Measurements from ENCODE around the gene MTMR11.
A peak's percentile ranks its signal among the peaks of the same experiment; 100 is the strongest.
"Not testable (repeated sequence)": the region's sequence is repeated elsewhere in the genome, so short reads cannot be mapped to it uniquely, and the experiment has no call there.

Gene MTMR11

DNA sequence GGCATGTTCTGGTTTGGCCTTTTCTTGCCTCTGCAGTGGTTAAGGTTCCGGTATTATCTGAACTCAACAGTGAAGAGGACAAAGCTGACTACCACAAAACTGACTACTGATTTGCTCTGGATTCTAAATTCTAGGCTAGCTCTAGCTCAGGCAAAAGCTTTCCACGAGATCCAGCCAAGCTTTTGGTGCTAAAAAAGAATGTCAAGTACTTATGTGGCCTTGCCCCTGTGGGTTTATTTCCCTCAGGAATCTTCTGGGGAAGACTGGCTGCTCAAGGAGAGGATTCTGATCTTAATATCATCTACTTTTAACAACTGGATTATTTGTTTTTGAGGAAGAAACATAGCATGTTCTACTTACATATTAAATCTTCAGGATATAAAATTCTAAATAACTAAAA lies 26.1 kb upstream of the MTMR11 start:
- TF ChIP-seq, protein P1, sequence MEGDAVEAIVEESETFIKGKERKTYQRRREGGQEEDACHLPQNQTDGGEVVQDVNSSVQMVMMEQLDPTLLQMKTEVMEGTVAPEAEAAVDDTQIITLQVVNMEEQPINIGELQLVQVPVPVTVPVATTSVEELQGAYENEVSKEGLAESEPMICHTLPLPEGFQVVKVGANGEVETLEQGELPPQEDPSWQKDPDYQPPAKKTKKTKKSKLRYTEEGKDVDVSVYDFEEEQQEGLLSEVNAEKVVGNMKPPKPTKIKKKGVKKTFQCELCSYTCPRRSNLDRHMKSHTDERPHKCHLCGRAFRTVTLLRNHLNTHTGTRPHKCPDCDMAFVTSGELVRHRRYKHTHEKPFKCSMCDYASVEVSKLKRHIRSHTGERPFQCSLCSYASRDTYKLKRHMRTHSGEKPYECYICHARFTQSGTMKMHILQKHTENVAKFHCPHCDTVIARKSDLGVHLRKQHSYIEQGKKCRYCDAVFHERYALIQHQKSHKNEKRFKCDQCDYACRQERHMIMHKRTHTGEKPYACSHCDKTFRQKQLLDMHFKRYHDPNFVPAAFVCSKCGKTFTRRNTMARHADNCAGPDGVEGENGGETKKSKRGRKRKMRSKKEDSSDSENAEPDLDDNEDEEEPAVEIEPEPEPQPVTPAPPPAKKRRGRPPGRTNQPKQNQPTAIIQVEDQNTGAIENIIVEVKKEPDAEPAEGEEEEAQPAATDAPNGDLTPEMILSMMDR (IDR thresholded peaks at IDR 0.05; ENCODE audit: control extremely low read depth, extremely low read depth, low read depth, missing control alignments), result no peak
- no peak for DNase-seq (ENCODE audit: extremely low spot score)
- CTCF ChIA-PET, result interaction anchor here (0.6 to 3.3 kb wide), 41 partner anchors 10 to 225 kb away, joined by 3 to 24 read pairs (median 5); partner anchors contain the start of gene OTUD7B
- POLR2A ChIA-PET, result interaction anchor here (1.1 kb wide), 1 partner anchor 75 kb away, joined by 3 read pairs; a partner anchor contains a TSS

DNA sequence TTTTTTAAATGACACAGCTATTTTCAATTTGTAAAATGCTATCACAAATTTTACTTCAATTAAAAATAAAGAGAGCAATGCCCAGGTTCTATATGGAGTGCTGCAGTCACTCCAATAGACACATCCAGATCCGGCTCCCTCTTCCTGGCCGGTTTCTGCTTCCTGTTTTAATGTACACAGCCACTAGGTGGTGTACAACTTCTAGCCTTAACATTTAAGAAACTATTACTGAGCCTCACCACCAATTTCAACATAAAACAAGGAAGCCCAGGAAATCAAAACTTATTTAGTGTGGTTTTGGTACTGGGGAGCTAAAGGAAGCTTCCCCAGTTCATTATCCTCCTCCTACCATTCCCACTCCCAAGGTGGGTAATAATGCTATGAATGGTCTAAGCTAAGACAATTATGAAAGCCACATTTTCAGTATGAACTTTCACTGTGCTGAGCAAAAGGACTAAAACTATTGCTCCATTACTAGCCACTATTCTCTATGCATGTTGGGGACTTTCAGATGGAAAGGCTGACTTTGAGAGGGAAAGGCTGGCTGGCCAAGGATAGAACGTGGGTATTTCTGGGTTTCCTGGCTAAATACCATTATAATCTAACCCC lies 25.5 kb upstream of the MTMR11 start:
- CTCF ChIA-PET, result interaction anchor here (0.6 to 3.3 kb wide), 43 partner anchors 10 to 225 kb away, joined by 3 to 24 read pairs (median 5); partner anchors contain the start of gene OTUD7B
- DNase-seq (ENCODE audit: extremely low spot score), result peak; percentile 61

DNA sequence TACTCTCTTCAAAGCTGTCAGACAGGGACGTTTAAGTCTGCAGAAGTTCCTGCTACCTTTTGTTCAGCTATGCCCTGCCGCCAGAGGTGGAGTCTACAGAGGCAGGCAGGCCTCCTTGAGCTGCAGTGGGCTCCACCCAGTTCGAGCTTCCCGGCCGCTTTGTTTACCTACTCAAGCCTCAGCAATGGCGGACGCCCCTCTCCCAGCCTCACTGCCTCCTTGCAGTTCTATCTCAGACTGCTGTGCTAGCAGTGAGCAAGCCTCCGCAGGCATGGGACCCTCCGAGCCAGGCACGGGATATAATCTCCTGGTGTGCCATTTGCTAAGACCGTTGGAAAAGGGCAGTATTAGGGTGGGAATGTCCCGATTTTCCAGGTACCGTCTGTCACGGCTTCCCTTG lies 20.9 kb upstream of the MTMR11 start:
- DNase-seq (ENCODE audit: extremely low spot score); CTCF ChIA-PET; POLR2A ChIA-PET: not testable (repeated sequence)

More for the DNA sequence above, 25.5 kb upstream of the MTMR11 start:
- TF ChIP-seq, protein P1 (IDR thresholded peaks at IDR 0.05; ENCODE audit: control extremely low read depth, extremely low read depth, low read depth, missing control alignments), result peak; percentile 74
- POLR2A ChIA-PET, result interaction anchor here (1.1 kb wide), 1 partner anchor 74 kb away, joined by 3 read pairs; a partner anchor contains a TSS

GRCh38 chr1:149949911-149950310 lies 13.2 kb upstream of the MTMR11 start:
- TF ChIP-seq, protein P1 (IDR thresholded peaks at IDR 0.05; ENCODE audit: control extremely low read depth, extremely low read depth, low read depth, missing control alignments), result no peak
- CTCF ChIA-PET, result no interaction called here
- POLR2A ChIA-PET, result no interaction called here
- no peak for DNase-seq (ENCODE audit: extremely low spot score)

DNA sequence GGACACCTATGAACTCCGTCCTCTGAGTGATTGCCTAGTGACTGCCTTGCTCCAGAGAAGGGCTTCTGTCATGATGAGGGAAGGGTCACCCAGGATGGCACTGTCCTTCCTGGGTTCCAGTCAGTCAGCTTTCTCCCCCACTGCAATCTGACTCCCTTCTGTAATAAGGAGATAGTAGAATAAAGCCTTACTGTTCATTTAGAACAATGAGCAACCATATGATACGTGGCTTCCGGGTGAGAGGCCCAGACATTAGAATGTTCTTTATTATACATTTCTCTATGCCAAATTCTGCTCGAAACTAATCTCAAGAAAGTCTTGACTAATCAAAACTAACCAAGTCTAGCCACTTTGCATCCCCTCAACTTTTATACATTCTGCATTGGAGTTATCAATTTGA lies 8.5 kb upstream of the MTMR11 start:
- no peak for DNase-seq (ENCODE audit: extremely low spot score)
- ChIA-PET POLR2A (no interaction called here), CTCF (interaction anchor here (4.7 kb wide), 1 partner anchor 16 kb away, joined by 21 read pairs; no protein-coding TSS in a partner anchor)
- TF ChIP-seq, protein P1 (IDR thresholded peaks at IDR 0.05; ENCODE audit: control extremely low read depth, extremely low read depth, low read depth, missing control alignments), result no peak

DNA sequence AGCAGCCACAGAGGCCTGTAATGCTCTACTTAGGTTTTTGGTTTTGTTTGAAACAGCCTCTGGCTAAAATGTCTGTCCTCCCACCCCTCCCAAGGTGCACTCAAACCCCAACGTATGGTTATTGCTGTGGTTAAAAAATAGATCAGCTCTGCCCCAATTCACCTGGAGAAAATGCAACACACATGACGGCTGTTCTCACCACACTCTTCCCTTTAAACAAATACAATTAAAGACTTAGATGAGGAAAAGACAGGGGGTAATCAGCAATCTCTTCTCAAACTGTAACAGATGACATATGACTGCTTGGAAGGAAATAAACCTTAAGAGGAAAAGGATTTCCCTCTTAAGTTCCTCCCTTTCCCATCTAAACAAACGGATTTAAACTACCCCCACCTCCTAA lies 6.2 kb upstream of the MTMR11 start:
- TF ChIP-seq, protein P1 (IDR thresholded peaks at IDR 0.05; ENCODE audit: control extremely low read depth, extremely low read depth, low read depth, missing control alignments), result no peak
- ChIA-PET CTCF (no interaction called here), POLR2A (no interaction called here)
- no peak for DNase-seq (ENCODE audit: extremely low spot score)

DNA sequence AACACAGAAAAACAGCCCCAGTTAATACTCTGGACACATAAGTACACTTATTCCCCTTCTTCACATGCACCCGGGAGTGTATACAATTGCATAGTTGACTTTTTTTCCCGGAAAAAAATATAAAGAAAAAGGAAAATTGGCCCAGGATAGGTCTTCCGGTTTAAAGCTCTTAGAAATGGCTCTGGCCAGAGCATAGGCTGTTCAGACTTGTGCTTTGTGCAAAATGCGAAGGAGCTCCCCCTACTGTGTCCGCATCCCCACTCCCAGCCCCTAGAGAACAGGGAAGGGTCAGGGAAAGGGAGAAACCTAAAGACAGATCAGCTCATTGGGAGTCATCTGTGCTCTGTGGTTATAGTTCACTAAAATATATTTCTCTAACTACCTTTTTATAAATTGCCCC lies 5.5 kb upstream of the MTMR11 start:
- DNase-seq (ENCODE audit: extremely low spot score), result no peak
- POLR2A ChIA-PET, result no interaction called here
- TF ChIP-seq, protein P1 (IDR thresholded peaks at IDR 0.05; ENCODE audit: control extremely low read depth, extremely low read depth, low read depth, missing control alignments), result no peak
- CTCF ChIA-PET, result no interaction called here
